ENCODE results near the gene CELF4.

The CELF4 gene

DNA sequence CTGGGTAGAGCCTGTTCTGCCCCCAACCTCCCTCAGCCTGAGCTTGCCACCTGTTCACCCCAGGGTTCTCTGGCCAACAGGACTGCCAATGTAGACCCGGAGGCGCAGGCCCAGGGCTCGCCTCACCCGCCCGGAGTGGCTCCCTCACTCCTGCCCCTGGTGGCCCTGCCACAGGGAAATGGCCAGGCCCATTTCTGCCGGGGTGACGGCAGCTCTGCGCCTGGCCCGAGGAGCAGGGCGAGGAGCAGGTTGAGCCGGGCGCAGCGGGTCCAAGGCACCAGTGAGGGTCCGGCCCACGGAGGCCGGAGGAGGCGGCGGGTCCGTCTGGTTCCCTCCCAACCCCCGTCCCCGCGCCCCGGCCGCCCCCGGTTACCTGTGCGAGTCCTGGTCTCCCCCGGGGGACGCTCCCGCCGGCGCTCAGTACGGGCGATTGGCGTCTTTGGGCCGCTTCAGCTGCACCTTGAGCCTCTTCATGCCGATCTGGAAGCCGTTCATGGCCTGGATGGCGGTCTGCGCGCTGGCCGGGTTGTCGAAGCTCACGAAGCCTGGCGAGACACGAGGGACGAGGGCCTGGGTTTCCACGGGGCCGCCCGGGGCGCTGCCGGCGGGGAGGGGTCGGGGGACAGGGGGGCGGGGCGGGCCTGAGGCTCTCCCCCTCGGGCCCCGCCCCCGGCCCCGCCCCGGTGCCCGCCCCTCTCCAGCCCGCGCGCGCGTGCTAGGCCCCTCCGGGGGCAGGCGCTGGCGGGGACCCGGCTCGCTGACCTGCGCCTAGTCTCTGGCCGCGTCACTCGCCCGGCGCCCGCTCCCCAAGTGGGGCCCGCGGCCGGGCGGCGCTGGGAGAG is 312.0 kb downstream of the CELF4 start:
- TF ChIP-seq, protein P1, sequence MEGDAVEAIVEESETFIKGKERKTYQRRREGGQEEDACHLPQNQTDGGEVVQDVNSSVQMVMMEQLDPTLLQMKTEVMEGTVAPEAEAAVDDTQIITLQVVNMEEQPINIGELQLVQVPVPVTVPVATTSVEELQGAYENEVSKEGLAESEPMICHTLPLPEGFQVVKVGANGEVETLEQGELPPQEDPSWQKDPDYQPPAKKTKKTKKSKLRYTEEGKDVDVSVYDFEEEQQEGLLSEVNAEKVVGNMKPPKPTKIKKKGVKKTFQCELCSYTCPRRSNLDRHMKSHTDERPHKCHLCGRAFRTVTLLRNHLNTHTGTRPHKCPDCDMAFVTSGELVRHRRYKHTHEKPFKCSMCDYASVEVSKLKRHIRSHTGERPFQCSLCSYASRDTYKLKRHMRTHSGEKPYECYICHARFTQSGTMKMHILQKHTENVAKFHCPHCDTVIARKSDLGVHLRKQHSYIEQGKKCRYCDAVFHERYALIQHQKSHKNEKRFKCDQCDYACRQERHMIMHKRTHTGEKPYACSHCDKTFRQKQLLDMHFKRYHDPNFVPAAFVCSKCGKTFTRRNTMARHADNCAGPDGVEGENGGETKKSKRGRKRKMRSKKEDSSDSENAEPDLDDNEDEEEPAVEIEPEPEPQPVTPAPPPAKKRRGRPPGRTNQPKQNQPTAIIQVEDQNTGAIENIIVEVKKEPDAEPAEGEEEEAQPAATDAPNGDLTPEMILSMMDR (IDR thresholded peaks at IDR 0.05; ENCODE audit: borderline replicate concordance, extremely low read depth, low read length, poor library complexity, severe bottlenecking): no peak
- no peak for TF ChIP-seq EZH2 (IDR thresholded peaks at IDR 0.05; ENCODE audit: borderline replicate concordance, low read depth, low read length, severe bottlenecking)
- H3K36me3 ChIP-seq (ENCODE audit: insufficient read depth, low read length): no peaks in the 10 kb centered on the region
- no peaks in the 10 kb centered on the region; the same call in 1 of the 2 replicates for H4K20me1 ChIP-seq (ENCODE audit: insufficient read depth, low read length)
- ATAC-seq (ENCODE audit: insufficient read depth, low read depth): no peak
- H3K4me1 ChIP-seq (ENCODE audit: insufficient read depth, low read length): no peaks in the 10 kb centered on the region
- H3K27ac ChIP-seq (ENCODE audit: low read length): no peak overlapping the region
- no peak overlapping the region for H2AFZ ChIP-seq (ENCODE audit: low read depth, low read length)
- DNase-seq: no peak
- H3K79me2 ChIP-seq (ENCODE audit: insufficient read depth, low read length): no peaks in the 10 kb centered on the region
- H3K9me3 ChIP-seq (ENCODE audit: insufficient read depth, low read length, severe bottlenecking): no peaks in the 10 kb centered on the region
- no peak overlapping the region for H3K9ac ChIP-seq (ENCODE audit: low read depth, low read length)
- H3K4me3 ChIP-seq (ENCODE audit: low read depth in 1 of 2, low read length in 2 of 2): no peak overlapping the region
- H3K4me2 ChIP-seq (ENCODE audit: insufficient read depth, low read length): no peak overlapping the region
- H3K27me3 ChIP-seq (ENCODE audit: insufficient read depth, low read length, poor library complexity): no peaks in the 10 kb centered on the region

DNA sequence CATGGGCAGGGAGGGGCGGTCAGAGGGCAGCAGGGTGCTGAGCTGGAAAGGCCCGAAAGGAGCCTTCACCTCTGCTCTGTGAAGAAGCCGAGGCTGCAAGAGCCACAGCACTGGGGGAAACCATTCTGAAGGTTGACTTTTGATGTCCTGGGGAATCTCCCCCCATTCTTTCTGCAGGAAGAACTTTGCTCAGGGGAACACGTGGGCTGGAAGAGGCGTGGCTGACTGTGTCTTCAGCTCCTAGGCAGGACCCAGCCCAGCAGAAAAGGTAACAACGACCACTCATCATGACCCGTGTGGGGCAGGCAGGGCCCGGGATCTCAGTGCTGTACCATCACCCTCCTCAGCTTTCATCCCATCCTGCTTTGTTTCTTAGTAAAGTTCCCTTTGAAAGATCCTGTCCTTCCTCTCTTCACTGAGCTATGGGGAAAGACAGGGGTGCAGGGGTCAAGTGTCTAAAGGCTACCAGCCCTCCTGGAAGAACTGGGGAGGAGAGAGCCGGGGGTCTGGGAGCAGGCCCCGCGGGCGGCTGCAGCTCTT is 312.7 kb downstream of the CELF4 start:
- H3K36me3 ChIP-seq (ENCODE audit: insufficient read depth, low read length): no peaks in the 10 kb centered on the region
- H3K4me3 ChIP-seq (ENCODE audit: low read depth in 1 of 2, low read length in 2 of 2): no peak overlapping the region
- no peak overlapping the region for H2AFZ ChIP-seq (ENCODE audit: low read depth, low read length)
- no peaks in the 10 kb centered on the region for H3K79me2 ChIP-seq (ENCODE audit: insufficient read depth, low read length)
- H3K4me2 ChIP-seq (ENCODE audit: insufficient read depth, low read length): no peak overlapping the region
- H3K27me3 ChIP-seq (ENCODE audit: insufficient read depth, low read length, poor library complexity): no peaks in the 10 kb centered on the region
- no peaks in the 10 kb centered on the region for H3K4me1 ChIP-seq (ENCODE audit: insufficient read depth, low read length)
- ATAC-seq (ENCODE audit: insufficient read depth, low read depth): no peak
- DNase-seq: no peak
- TF ChIP-seq, protein P1 (IDR thresholded peaks at IDR 0.05; ENCODE audit: borderline replicate concordance, extremely low read depth, low read length, poor library complexity, severe bottlenecking): no peak
- H3K9ac ChIP-seq (ENCODE audit: low read depth, low read length): no peak overlapping the region
- H4K20me1 ChIP-seq (ENCODE audit: insufficient read depth, low read length): no peaks in the 10 kb centered on the region; the same call in 1 of the 2 replicates
- H3K27ac ChIP-seq (ENCODE audit: low read length): no peak overlapping the region
- H3K9me3 ChIP-seq (ENCODE audit: insufficient read depth, low read length, severe bottlenecking): no peaks in the 10 kb centered on the region

DNA sequence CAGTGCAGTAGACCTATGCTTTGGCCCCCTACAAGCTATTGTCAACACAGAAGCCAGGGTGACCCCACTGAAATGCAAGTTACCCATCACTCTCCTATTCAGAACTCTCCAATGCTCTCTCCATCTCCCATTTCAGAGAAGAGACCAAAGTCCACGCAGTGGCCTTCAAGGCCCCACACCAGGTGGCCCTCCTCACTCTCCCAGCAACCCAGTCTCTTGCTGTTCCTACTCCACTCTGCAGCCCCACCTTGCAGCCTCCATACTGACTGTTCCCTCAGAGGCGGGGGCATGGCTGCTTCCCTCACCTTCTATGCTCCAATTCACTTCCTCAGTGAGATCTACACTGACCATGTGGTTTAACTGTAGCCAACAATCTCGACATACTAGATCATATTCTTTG is 313.3 kb downstream of the CELF4 start:
- Histone ChIP-seq H3K36me3 (ENCODE audit: insufficient read depth, low read length) (no peaks in the 10 kb centered on the region), H3K27ac (ENCODE audit: low read length) (no peak overlapping the region), H3K79me2 (ENCODE audit: insufficient read depth, low read length) (no peaks in the 10 kb centered on the region), H3K9me3 (ENCODE audit: insufficient read depth, low read length, severe bottlenecking) (no peaks in the 10 kb centered on the region), H4K20me1 (ENCODE audit: insufficient read depth, low read length) (no peaks in the 10 kb centered on the region; the same call in 1 of the 2 replicates), H3K4me3 (ENCODE audit: low read depth in 1 of 2, low read length in 2 of 2) (no peak overlapping the region), H3K4me2 (ENCODE audit: insufficient read depth, low read length) (no peak overlapping the region), H3K9ac (ENCODE audit: low read depth, low read length) (no peak overlapping the region), H2AFZ (ENCODE audit: low read depth, low read length) (no peak overlapping the region), H3K27me3 (ENCODE audit: insufficient read depth, low read length, poor library complexity) (no peaks in the 10 kb centered on the region), H3K4me1 (ENCODE audit: insufficient read depth, low read length) (no peaks in the 10 kb centered on the region)
- ATAC-seq (ENCODE audit: insufficient read depth, low read depth) (no peak), DNase-seq (no peak)
- TF ChIP-seq EZH2 (IDR thresholded peaks at IDR 0.05; ENCODE audit: borderline replicate concordance, low read depth, low read length, severe bottlenecking): no peak
- TF ChIP-seq, protein P1 (IDR thresholded peaks at IDR 0.05; ENCODE audit: borderline replicate concordance, extremely low read depth, low read length, poor library complexity, severe bottlenecking): no peak

All from DND-41 (cell line).